ENCODE results near the gene TENM4.

DNA sequence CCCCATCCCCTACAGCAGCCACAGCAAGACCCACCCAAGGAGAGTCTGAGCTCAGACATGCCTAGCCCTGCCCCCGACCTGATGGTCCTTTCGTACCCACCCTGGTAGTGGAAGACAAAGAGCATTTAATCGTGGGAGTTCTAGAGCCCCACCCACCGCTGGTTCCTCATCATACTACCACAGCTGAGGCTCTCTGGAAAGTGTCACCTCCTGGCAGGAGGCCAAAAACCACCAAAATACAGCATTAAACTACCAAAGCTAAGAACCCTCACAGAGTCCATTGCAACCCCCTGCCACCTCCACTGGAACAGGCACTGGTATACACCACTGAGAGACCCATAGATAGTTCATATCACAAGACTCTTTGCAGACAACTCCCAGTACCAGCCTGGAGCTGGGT, 311.1 kb downstream of the TENM4 start:
- TF ChIP-seq EZH2 (IDR thresholded peaks at IDR 0.05) (no peak), POLR2AphosphoS5 (IDR thresholded peaks at IDR 0.05; ENCODE audit: borderline replicate concordance, low read depth, low read length) (no peak)
